H9 (cell line): Measurements from ENCODE around the gene NFASC. TPM values are rescaled to one million over a fixed set of nuclear protein-coding genes. Genes with fewer than 3 reads are reported as not detected.

ENCODE experiments used
- DNase-seq: peaks from one replicate; pipeline ENCODE4 v3.0.0-alpha.2; 2017
- H2AFZ ChIP-seq: one replicate; pipeline ENCODE4 v1.6.1; 2013; ENCODE audit warnings: mild to moderate bottlenecking, low read length, control low read depth, moderate library complexity
- H2AK5ac ChIP-seq: 2 replicates; pipeline ENCODE4 v1.6.1; 2013; ENCODE audit warnings: low read length, control low read depth, mixed read lengths; ENCODE audit not compliant: insufficient read length
- H2BK120ac ChIP-seq: one replicate; pipeline ENCODE4 v1.6.1; 2013; ENCODE audit warnings: low read depth, mild to moderate bottlenecking, low read length, control low read depth, inconsistent platforms; ENCODE audit not compliant: poor library complexity, severe bottlenecking
- H2BK12ac ChIP-seq: 2 replicates; pipeline ENCODE4 v1.6.1; 2013; ENCODE audit warnings: low read length, control low read depth, mixed read lengths, low read depth; ENCODE audit not compliant: insufficient read length
- H2BK15ac ChIP-seq: 2 replicates; pipeline ENCODE4 v1.6.1; 2013; ENCODE audit warnings: low read depth, low read length, control low read depth
- H2BK20ac ChIP-seq: one replicate; pipeline ENCODE4 v1.6.1; 2013; ENCODE audit warnings: low read depth, mild to moderate bottlenecking, low read length, control low read depth, inconsistent platforms; ENCODE audit not compliant: poor library complexity, severe bottlenecking
- H2BK5ac ChIP-seq: 2 replicates; pipeline ENCODE4 v1.6.1; 2013; ENCODE audit warnings: low read length, control low read depth, mixed read lengths; ENCODE audit not compliant: insufficient read length
- H3K14ac ChIP-seq: 2 replicates; pipeline ENCODE4 v1.6.1; 2013; ENCODE audit warnings: low read length, control low read depth; ENCODE audit not compliant: insufficient read depth
- H3K18ac ChIP-seq: 2 replicates; pipeline ENCODE4 v1.6.1; 2013; ENCODE audit warnings: low read depth, mild to moderate bottlenecking, mixed read lengths, low read length, control low read depth; ENCODE audit not compliant: insufficient read length
- H3K23ac ChIP-seq: 2 replicates; pipeline ENCODE4 v1.6.1; 2013; ENCODE audit warnings: low read length, control low read depth, mixed read lengths, low read depth; ENCODE audit not compliant: insufficient read length
- H3K23me2 ChIP-seq: 2 replicates; pipeline ENCODE4 v1.6.1; 2013; ENCODE audit warnings: low read depth, mild to moderate bottlenecking, mixed read lengths, low read length, control low read depth; ENCODE audit not compliant: insufficient read length, poor library complexity, severe bottlenecking
- H3K27ac ChIP-seq: 2 replicates; pipeline ENCODE4 v1.5.1; 2013; ENCODE audit warnings: low read length, control low read depth, mixed read lengths, low read depth; ENCODE audit not compliant: insufficient read length
- H3K27me3 ChIP-seq: 2 replicates; pipeline ENCODE4 v1.6.1; 2013; ENCODE audit warnings: low read length, control low read depth, inconsistent platforms; ENCODE audit not compliant: insufficient read depth
- H3K4ac ChIP-seq: 2 replicates; pipeline ENCODE4 v1.6.1; 2013; ENCODE audit warnings: low read depth, mild to moderate bottlenecking, control low read depth, inconsistent platforms, low read length, moderate library complexity
- H3K4me1 ChIP-seq: 2 replicates; pipeline ENCODE4 v1.6.1; 2013; ENCODE audit warnings: low read length, control low read depth, inconsistent platforms; ENCODE audit not compliant: insufficient read depth
- H3K4me2 ChIP-seq: 2 replicates; pipeline ENCODE4 v1.6.1; 2013; ENCODE audit warnings: low read length, control low read depth, mixed read lengths; ENCODE audit not compliant: insufficient read length, insufficient read depth
- H3K56ac ChIP-seq: 2 replicates; pipeline ENCODE4 v1.6.1; 2013; ENCODE audit warnings: low read depth, mild to moderate bottlenecking, mixed read lengths, low read length, control low read depth; ENCODE audit not compliant: insufficient read length
- H3K79me1 ChIP-seq: 2 replicates; pipeline ENCODE4 v1.6.1; 2013; ENCODE audit warnings: low read depth, mild to moderate bottlenecking, moderate library complexity, low read length, control low read depth, inconsistent platforms; ENCODE audit not compliant: insufficient read depth, poor library complexity, severe bottlenecking
- H3K79me2 ChIP-seq: 2 replicates; pipeline ENCODE4 v1.6.1; 2013; ENCODE audit warnings: low read length, control low read depth, inconsistent platforms; ENCODE audit not compliant: insufficient read depth
- H3K9ac ChIP-seq: 2 replicates; pipeline ENCODE4 v1.6.1; 2013; ENCODE audit warnings: low read length, control low read depth, mixed read lengths; ENCODE audit not compliant: insufficient read length; ENCODE audit errors: extremely low read depth
- H3K9me3 ChIP-seq: one replicate; pipeline ENCODE4 v1.6.1; 2013; ENCODE audit warnings: low read depth, low read length, inconsistent platforms; ENCODE audit not compliant: control insufficient read depth
- H3T11ph ChIP-seq: one replicate; pipeline ENCODE4 v1.6.1; 2013; ENCODE audit warnings: mild to moderate bottlenecking, low read length, control low read depth, inconsistent platforms
- H4K20me1 ChIP-seq: one replicate; pipeline ENCODE4 v1.6.1; 2013; ENCODE audit not compliant: control insufficient read depth, insufficient read length, insufficient read depth
- H4K5ac ChIP-seq: 2 replicates; pipeline ENCODE4 v1.6.1; 2013; ENCODE audit warnings: low read depth, mild to moderate bottlenecking, mixed read lengths, low read length, control low read depth; ENCODE audit not compliant: insufficient read length
- H4K8ac ChIP-seq: replicated peaks from 2 replicates; pipeline ENCODE4 v1.6.1; 2013; ENCODE audit warnings: low read length, control low read depth, mixed read lengths, low read depth; ENCODE audit not compliant: insufficient read length
- H4K91ac ChIP-seq: 2 replicates; pipeline ENCODE4 v1.6.1; 2013; ENCODE audit warnings: low read depth, mild to moderate bottlenecking, moderate library complexity, mixed read lengths, low read length, control low read depth; ENCODE audit not compliant: insufficient read length
- H3K27ac Mint-ChIP-seq, 3 experiments: 2 replicates in 2 of 3; 3 replicates in 1 of 3; pipeline ENCODE4 v1.8.0; 2020 to 2021; ENCODE audit warnings: mixed read lengths in 3 of 3, mild to moderate bottlenecking in 1 of 3, moderate library complexity in 1 of 3
- H3K27me3 Mint-ChIP-seq: 2 replicates; pipeline ENCODE4 v1.8.0; 2021; ENCODE audit warnings: low read depth, mild to moderate bottlenecking, moderate library complexity, mixed read lengths
- H3K36me3 Mint-ChIP-seq, 3 experiments: 2 replicates in 2 of 3; 3 replicates in 1 of 3; pipeline ENCODE4 v1.8.0; 2020 to 2021; ENCODE audit warnings: low read depth in 3 of 3, mixed read lengths in 3 of 3; ENCODE audit not compliant: insufficient read depth in 1 of 3
- H3K4me1 Mint-ChIP-seq, 2 experiments: 2 replicates each; pipeline ENCODE4 v1.8.0; 2020; ENCODE audit warnings: mixed read lengths in 2 of 2
- H3K4me3 Mint-ChIP-seq, 2 experiments: 2 replicates in 1 of 2; 3 replicates in 1 of 2; pipeline ENCODE4 v1.8.0; 2020 to 2021; ENCODE audit warnings: mild to moderate bottlenecking in 2 of 2, mixed read lengths in 2 of 2, moderate library complexity in 1 of 2
- H3K9me3 Mint-ChIP-seq, 2 experiments: 2 replicates in 1 of 2; 3 replicates in 1 of 2; pipeline ENCODE4 v1.8.0; 2020; ENCODE audit warnings: mild to moderate bottlenecking in 2 of 2, mixed read lengths in 2 of 2, moderate library complexity in 1 of 2
- CTCF ChIP-seq: fragments of 200-600 bp; sonication (generic); conservative IDR thresholded peaks from 3 replicates; pipeline ENCODE4 v1.8.0; 2021; ENCODE audit warnings: antibody characterized with exemption, mild to moderate bottlenecking
- WGBS: extraction: QIAGEN DNeasy Blood & Tissue Kit; methylation state at CpG from one replicate; pipeline ENCODE4 v1.1.7; 2013; ENCODE audit warnings: missing lambda C conversion rate, low lambda C conversion rate, mixed read lengths; ENCODE audit not compliant: insufficient read length; ENCODE audit errors: extremely low coverage; 5-methylcytosine and 5-hydroxymethylcytosine counted together
- total RNA-seq: library from RNA; stranded (reverse); gene quantifications from 2 replicates; pipeline ENCODE4 v1.2.1, GENCODE V29; 2021

NFASC gene
- total RNA-seq, 1 experiment from 2014 or later = 5.0 TPM

DNA sequence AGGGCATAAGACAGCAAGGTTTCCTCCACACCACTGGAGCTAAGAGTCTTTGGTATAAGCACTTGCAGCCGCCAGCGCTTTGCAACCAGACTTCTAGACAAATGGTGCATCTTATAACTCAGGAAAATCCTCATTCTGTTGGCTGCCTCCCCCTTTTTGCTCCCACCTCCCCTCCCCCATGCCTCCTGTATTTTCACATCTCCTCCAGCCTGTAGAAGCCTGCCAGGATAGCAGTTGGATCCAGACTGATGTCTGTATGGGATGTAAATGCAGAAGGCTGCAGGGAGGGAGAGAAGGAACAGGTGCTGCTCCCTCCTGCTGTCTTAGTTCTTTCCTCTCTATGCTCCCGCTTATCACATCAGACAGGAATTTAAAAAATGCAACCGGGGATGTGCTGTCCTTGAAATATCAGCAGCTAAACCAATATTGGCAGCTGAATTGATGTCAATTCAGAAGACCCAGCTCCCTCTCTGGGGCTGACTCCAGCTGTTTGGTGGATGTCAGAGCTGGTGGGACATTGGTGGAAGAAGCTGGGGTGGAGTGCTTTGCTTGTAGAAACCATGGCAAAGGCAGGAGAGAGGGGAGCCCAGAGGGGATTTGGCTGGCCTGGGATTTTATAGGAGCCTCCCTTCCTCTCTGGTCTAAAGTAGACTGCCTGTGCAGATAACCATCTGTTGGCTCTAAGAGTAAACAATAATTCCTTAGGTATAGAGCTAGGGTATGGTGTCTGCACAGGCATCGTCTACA is 53.5 kb downstream of the NFASC start:
- no peaks in the 10 kb centered on the region for H3K36me3 Mint-ChIP-seq
- peaks cover 33% of the 10 kb centered on the region for H3K4me1 ChIP-seq
- H3K23ac ChIP-seq = no peak overlapping the region
- no peak overlapping the region for H4K8ac ChIP-seq
- H2BK120ac ChIP-seq = no peak overlapping the region
- no peak overlapping the region for H2AFZ ChIP-seq
- H2BK5ac ChIP-seq = no peak overlapping the region
- no peak overlapping the region for H2AK5ac ChIP-seq
- H3K9me3 Mint-ChIP-seq = no peaks in the 10 kb centered on the region
- no peaks in the 10 kb centered on the region for H3K79me2 ChIP-seq
- no peaks in the 10 kb centered on the region for H3K9me3 ChIP-seq
- H4K5ac ChIP-seq = no peak overlapping the region
- TF ChIP-seq CTCF = no peak
- H3K4me1 Mint-ChIP-seq = peaks cover 58 to 63% of the 10 kb centered on the region in 2 experiments
- no peak overlapping the region for H2BK15ac ChIP-seq
- H4K91ac ChIP-seq = no peak overlapping the region
- H3K27me3 Mint-ChIP-seq = no peaks in the 10 kb centered on the region
- no peaks in the 10 kb centered on the region for H3K27me3 ChIP-seq
- H3K4me2 ChIP-seq = peak overlapping the region; percentile 29
- no peak overlapping the region for H2BK20ac ChIP-seq
- no peaks in the 10 kb centered on the region for H3K23me2 ChIP-seq
- peak overlapping the region; percentile 73 for H3K27ac ChIP-seq
- no peak overlapping the region for H3T11ph ChIP-seq
- no peaks in the 10 kb centered on the region for H3K79me1 ChIP-seq
- H3K14ac ChIP-seq = 0 out of 2 replicates have a peak overlapping the region, but pooled peaks have one; percentile 0
- no CpG with 5 or more reads among the region's 5 CpGs for WGBS
- no peak overlapping the region for H3K56ac ChIP-seq
- H4K20me1 ChIP-seq = no peaks in the 10 kb centered on the region
- H3K9ac ChIP-seq = no peak overlapping the region
- H3K4me3 Mint-ChIP-seq = peak overlapping the region in 1 of 2 experiments; percentile 53; a peak in 2 of 5 replicates
- H3K18ac ChIP-seq = peak overlapping the region; percentile 47
- H2BK12ac ChIP-seq = peak overlapping the region; percentile 51
- peak; percentile 84 for DNase-seq
- H3K27ac Mint-ChIP-seq = peak overlapping the region; percentile 94 to 97 (median 95)
- H3K4ac ChIP-seq = no peak overlapping the region; the same call in 1 of the 2 replicates
